ENCODE results near the gene SPTB.
A peak's percentile ranks its signal among the peaks of the same experiment; 100 is the strongest.

Gene SPTB

DNA sequence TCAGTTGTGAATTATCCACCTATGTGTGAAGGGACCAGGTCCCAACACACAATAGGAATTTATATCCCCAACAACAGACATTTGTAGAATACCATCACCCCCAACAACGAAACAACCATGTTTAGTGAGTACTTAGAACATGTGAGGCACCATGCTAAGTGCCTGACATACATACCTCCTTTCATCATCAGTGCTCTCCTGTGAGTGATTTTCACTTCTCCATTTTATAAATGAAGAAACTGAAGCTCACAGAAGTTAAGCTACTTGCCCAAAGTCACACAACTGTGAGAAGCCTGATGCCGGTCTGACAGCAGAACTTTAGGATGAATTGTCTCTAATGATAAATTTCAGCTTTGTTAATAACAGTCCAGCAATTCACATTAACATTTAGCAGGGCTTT lies 35.4 kb downstream of the SPTB start:
- CTCF ChIA-PET = interaction anchor here (0.6 kb wide), 1 partner anchor 42 kb away, joined by 5 read pairs; no protein-coding TSS in a partner anchor
- H3K27ac ChIP-seq = no peak overlapping the region
- POLR2A ChIA-PET (ENCODE audit: low non-redundant PET) = no interaction called here
- DNase-seq (ENCODE audit: low spot score) = no peak
- TF ChIP-seq CTCF (conservative IDR thresholded peaks at IDR 0.05; ENCODE audit: low read depth) = no peak

DNA sequence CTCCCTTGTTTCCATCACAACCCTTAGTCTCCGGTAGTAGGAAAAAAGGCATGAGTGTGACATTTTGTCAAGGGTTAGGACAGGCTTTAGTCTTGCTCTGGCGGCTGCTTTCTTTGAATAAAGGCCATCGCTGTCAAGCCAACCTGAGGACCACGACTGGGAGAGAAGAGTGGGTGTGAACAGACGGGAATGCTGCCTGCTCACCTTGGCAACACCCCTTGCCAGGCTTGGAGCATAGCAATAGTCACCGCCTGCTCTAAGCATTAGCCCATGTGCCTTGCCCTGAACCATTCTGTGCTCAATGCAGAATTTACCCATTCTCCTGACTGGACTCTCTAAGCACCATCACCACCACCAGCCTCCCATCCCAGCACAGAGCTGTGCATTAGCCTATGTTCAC lies 36.2 kb downstream of the SPTB start:
- ChIA-PET CTCF (no interaction called here), POLR2A (ENCODE audit: low non-redundant PET) (no interaction called here)
- no peak overlapping the region for H3K27ac ChIP-seq
- no peak for TF ChIP-seq CTCF (conservative IDR thresholded peaks at IDR 0.05; ENCODE audit: low read depth)
- DNase-seq (ENCODE audit: low spot score) = no peak

GRCh38 chr14:64841772-64842750 lies 37.6 kb downstream of the SPTB start:
- no peak for DNase-seq (ENCODE audit: low spot score)
- no peak overlapping the region for H3K27ac ChIP-seq
- CTCF ChIA-PET = interaction anchor here (0.6 to 0.9 kb wide), 4 partner anchors 19 to 254 kb away, joined by 4 to 5 read pairs (median 4); no protein-coding TSS in a partner anchor
- POLR2A ChIA-PET (ENCODE audit: low non-redundant PET) = no interaction called here
- no peak for TF ChIP-seq CTCF (conservative IDR thresholded peaks at IDR 0.05; ENCODE audit: low read depth)

GRCh38 chr14:64841121-64841651 lies 38.5 kb downstream of the SPTB start:
- ChIA-PET CTCF (interaction anchor here (0.7 to 0.9 kb wide), 2 partner anchors 18 to 46 kb away, joined by 4 read pairs; no protein-coding TSS in a partner anchor), POLR2A (ENCODE audit: low non-redundant PET) (no interaction called here)
- peak; percentile 62 for DNase-seq (ENCODE audit: low spot score)
- no peak overlapping the region for H3K27ac ChIP-seq
- TF ChIP-seq CTCF (conservative IDR thresholded peaks at IDR 0.05; ENCODE audit: low read depth) = no peak

DNA sequence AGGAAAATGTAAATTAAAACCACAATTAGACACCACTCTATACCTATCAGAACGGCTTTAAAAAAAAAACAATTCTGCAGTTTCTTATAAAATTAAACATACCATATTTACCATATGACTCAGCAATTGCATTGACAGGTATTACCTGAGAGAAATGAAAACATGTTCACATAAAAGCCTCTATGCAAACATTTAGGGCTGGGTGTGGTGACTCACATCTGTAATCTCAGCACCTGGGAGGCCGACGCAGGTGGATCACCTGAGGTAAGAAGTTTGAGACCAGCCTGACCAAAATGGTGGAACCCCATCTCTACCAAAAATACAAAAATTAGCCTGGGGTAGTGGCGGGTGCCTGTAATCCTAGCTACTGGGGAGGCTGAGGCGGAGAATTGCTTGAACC lies 41.1 kb downstream of the SPTB start:
- no peak overlapping the region for H3K27ac ChIP-seq
- DNase-seq (ENCODE audit: low spot score) = peak; percentile 60
- ChIA-PET CTCF (no interaction called here), POLR2A (ENCODE audit: low non-redundant PET) (no interaction called here)
- TF ChIP-seq CTCF (conservative IDR thresholded peaks at IDR 0.05; ENCODE audit: low read depth) = no peak

GRCh38 chr14:64835431-64835830 lies 44.3 kb downstream of the SPTB start:
- CTCF ChIA-PET = interaction anchor here (0.7 to 1.9 kb wide), 2 partner anchors 12 to 36 kb away, joined by 4 to 9 read pairs; no protein-coding TSS in a partner anchor
- POLR2A ChIA-PET (ENCODE audit: low non-redundant PET) = no interaction called here
- DNase-seq (ENCODE audit: low spot score) = no peak
- TF ChIP-seq CTCF (conservative IDR thresholded peaks at IDR 0.05; ENCODE audit: low read depth) = no peak
- no peak overlapping the region for H3K27ac ChIP-seq
